Fibroblast of skin of left biceps (primary cell): ENCODE measurements around the gene UBE2L5.

Source experiments
- DNase-seq, 2 experiments: peaks; one replicate each; pipeline ENCODE4 v3.0.0-alpha.2; 2013; ENCODE audit warnings: low read depth in 2 of 2

The UBE2L5 gene

GRCh38 chr13:30404207-30404606 is 18.1 kb upstream of the UBE2L5 start:
- no peak for DNase-seq

- no peak for DNase-seq
Measured at GRCh38 chr13:30406779-30407416, 15.4 kb upstream of the UBE2L5 start.

GRCh38 chr13:30408319-30409101 is 13.8 kb upstream of the UBE2L5 start:
- DNase-seq, result peak; percentile 75 to 76

- peak; percentile 53 to 65 for DNase-seq
Measured at GRCh38 chr13:30409886-30410704, 12.2 kb upstream of the UBE2L5 start.

- DNase-seq, result no peak
Measured at GRCh38 chr13:30410705-30411125, 11.6 kb upstream of the UBE2L5 start.

- no peak for DNase-seq
Measured at GRCh38 chr13:30412346-30412745, 9.9 kb upstream of the UBE2L5 start.

- no peak for DNase-seq
Measured at GRCh38 chr13:30413842-30414241, 8.5 kb upstream of the UBE2L5 start.

GRCh38 chr13:30415430-30416030 is 6.8 kb upstream of the UBE2L5 start:
- DNase-seq, result no peak

GRCh38 chr13:30416471-30416870 is 5.8 kb upstream of the UBE2L5 start:
- no peak for DNase-seq

GRCh38 chr13:30418075-30418716 is 4.1 kb upstream of the UBE2L5 start:
- DNase-seq, result no peak

GRCh38 chr13:30418717-30419459 is 3.4 kb upstream of the UBE2L5 start:
- DNase-seq, result no peak

GRCh38 chr13:30421093-30422053 is 920 bp upstream of the UBE2L5 start:
- DNase-seq, result peak; percentile 68 to 70

- no peak for DNase-seq
Measured at GRCh38 chr13:30423891-30424290, 1.6 kb downstream of the UBE2L5 start.

GRCh38 chr13:30429235-30429634 is 6.9 kb downstream of the UBE2L5 start:
- no peak for DNase-seq

- peak; percentile 69 to 73 for DNase-seq
Measured at GRCh38 chr13:30429721-30430694, 7.7 kb downstream of the UBE2L5 start.

- no peak for DNase-seq
Measured at GRCh38 chr13:30431269-30431940, 9.1 kb downstream of the UBE2L5 start.

GRCh38 chr13:30435911-30436451 is 13.7 kb downstream of the UBE2L5 start:
- no peak for DNase-seq

- DNase-seq, result no peak
Measured at GRCh38 chr13:30437177-30437576, 14.9 kb downstream of the UBE2L5 start.
